Gastroesophageal sphincter (tissue), 4 donors: ENCODE measurements around the gene NCKAP5. TPM values are rescaled to one million over a fixed set of nuclear protein-coding genes. Genes with fewer than 3 reads are reported as not detected.

ENCODE experiments used
- ATAC-seq: fragments of 150-250 bp; one replicate; pipeline ENCODE4 v1.9.1; 2016; ENCODE audit warnings: mild to moderate bottlenecking, moderate library complexity
- H3K27ac ChIP-seq, 4 donors: fragments of 200-600 bp; sonication (generic) in 3 of 4; 1 replicate in 3 of 4; 2 replicates in 1 of 4; pipeline ENCODE4 v1.5.1; 2016 to 2019
- H3K27me3 ChIP-seq: fragments of 200-600 bp; sonication (generic); one replicate; pipeline ENCODE4 v1.5.1; 2019
- H3K36me3 ChIP-seq, 2 donors: fragments of 200-600 bp; sonication (generic); one replicate each; pipeline ENCODE4 v1.5.1; 2019; ENCODE audit warnings: control low read depth in 1 of 2
- H3K4me1 ChIP-seq, 3 donors: fragments of 200-600 bp; sonication (generic); 1 replicate in 2 of 3; 2 replicates in 1 of 3; pipeline ENCODE4 v1.5.1; 2016 to 2019; ENCODE audit warnings: control low read depth in 2 of 3
- H3K4me3 ChIP-seq, 2 donors: fragments of 200-600 bp; sonication (generic); one replicate each; pipeline ENCODE4 v1.5.1; 2019; ENCODE audit warnings: mild to moderate bottlenecking in 1 of 2, moderate library complexity in 1 of 2
- H3K9me3 ChIP-seq, 3 donors: fragments of 200-600 bp; sonication (generic); one replicate each; pipeline ENCODE4 v1.5.1; 2017 to 2019; ENCODE audit warnings: control low read depth in 2 of 3
- EP300 ChIP-seq: sonication (generic); formaldehyde crosslinking; IDR thresholded peaks from one replicate; pipeline ENCODE4 v1.6.1; 2017; ENCODE audit warnings: antibody characterized with exemption, mild to moderate bottlenecking
- POLR2A ChIP-seq, 2 donors: fragments of 450-650 bp; IDR thresholded peaks; one replicate each; pipeline ENCODE4 v1.6.1; 2017; ENCODE audit warnings: antibody characterized with exemption in 2 of 2, mild to moderate bottlenecking in 2 of 2, moderate library complexity in 1 of 2
- POLR2AphosphoS5 ChIP-seq: sonication (generic); formaldehyde crosslinking; IDR thresholded peaks from one replicate; pipeline ENCODE4 v1.6.1; 2017; ENCODE audit warnings: antibody characterized with exemption
- WGBS, 2 donors: methylation state at CpG; one replicate each; pipeline ENCODE4 v1.1.5; 2018; ENCODE audit warnings: low coverage in 1 of 2; 5-methylcytosine and 5-hydroxymethylcytosine counted together
- small RNA-seq, 4 donors: library from RNA; depleted of rRNA; stranded (forward); fragments of <200 nt; gene quantifications; one replicate each; pipeline ENCODE3, GENCODE V24; 2016
- total RNA-seq, 4 donors: library from RNA; depleted of rRNA; stranded (reverse); fragments of >200 nt; gene quantifications; one replicate each; pipeline ENCODE4 v1.1.0, GENCODE V29; 2016
- TF ChIP-seq, protein P1 (sequence below), 4 experiments: fragments of 200-600 bp in 2 of 4; fragments of 450-650 bp in 2 of 4; sonication (generic) in 1 of 4; IDR thresholded peaks; one replicate each; pipeline ENCODE4 v1.5.1; 2017 to 2019; ENCODE audit warnings: antibody characterized with exemption in 4 of 4, mild to moderate bottlenecking in 2 of 4, moderate library complexity in 2 of 4

The NCKAP5 gene
- total RNA-seq, 4 donors from 2014 or later = 0.16 to 0.57 (median 0.33) TPM

- no peak overlapping the region for H3K27ac ChIP-seq
- WGBS, 2 donors = 95 to 100% methylated on average over 2 of the region's 2 CpGs
- TF ChIP-seq, protein P1, sequence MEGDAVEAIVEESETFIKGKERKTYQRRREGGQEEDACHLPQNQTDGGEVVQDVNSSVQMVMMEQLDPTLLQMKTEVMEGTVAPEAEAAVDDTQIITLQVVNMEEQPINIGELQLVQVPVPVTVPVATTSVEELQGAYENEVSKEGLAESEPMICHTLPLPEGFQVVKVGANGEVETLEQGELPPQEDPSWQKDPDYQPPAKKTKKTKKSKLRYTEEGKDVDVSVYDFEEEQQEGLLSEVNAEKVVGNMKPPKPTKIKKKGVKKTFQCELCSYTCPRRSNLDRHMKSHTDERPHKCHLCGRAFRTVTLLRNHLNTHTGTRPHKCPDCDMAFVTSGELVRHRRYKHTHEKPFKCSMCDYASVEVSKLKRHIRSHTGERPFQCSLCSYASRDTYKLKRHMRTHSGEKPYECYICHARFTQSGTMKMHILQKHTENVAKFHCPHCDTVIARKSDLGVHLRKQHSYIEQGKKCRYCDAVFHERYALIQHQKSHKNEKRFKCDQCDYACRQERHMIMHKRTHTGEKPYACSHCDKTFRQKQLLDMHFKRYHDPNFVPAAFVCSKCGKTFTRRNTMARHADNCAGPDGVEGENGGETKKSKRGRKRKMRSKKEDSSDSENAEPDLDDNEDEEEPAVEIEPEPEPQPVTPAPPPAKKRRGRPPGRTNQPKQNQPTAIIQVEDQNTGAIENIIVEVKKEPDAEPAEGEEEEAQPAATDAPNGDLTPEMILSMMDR (IDR thresholded peaks at IDR 0.05) = no peak
- TF ChIP-seq POLR2AphosphoS5 (no peak), EP300 (no peak), POLR2A (IDR thresholded peaks at IDR 0.05) (no peak)
- no peaks in the 10 kb centered on the region for H3K36me3 ChIP-seq
- peaks cover 3 to 33% (median 5%) of the 10 kb centered on the region in 3 donors for H3K4me1 ChIP-seq
- H3K4me3 ChIP-seq = no peak overlapping the region
- no peaks in the 10 kb centered on the region for H3K27me3 ChIP-seq
- no peak for ATAC-seq
- H3K9me3 ChIP-seq = no peaks in the 10 kb centered on the region
These were observed 934.6 kb downstream of the NCKAP5 start for GRCh38 chr2:132633635-132634034.

- no peak for TF ChIP-seq POLR2A (IDR thresholded peaks at IDR 0.05)
- TF ChIP-seq POLR2AphosphoS5 = no peak
- TF ChIP-seq EP300 = no peak
- TF ChIP-seq, protein P1 (IDR thresholded peaks at IDR 0.05) = no peak
- H3K36me3 ChIP-seq = no peaks in the 10 kb centered on the region
- H3K4me3 ChIP-seq = no peak overlapping the region
- H3K4me1 ChIP-seq = peaks cover 3 to 32% (median 5%) of the 10 kb centered on the region in 3 donors
- no peaks in the 10 kb centered on the region for H3K9me3 ChIP-seq
- H3K27ac ChIP-seq = no peak overlapping the region
- no peak for ATAC-seq
- no peaks in the 10 kb centered on the region for H3K27me3 ChIP-seq
- WGBS, 2 donors = 15 to 35% methylated on average over 4 to 5 of the region's 6 CpGs
These were observed 936.1 kb downstream of the NCKAP5 start for GRCh38 chr2:132632000-132632649.

- no peaks in the 10 kb centered on the region for H3K9me3 ChIP-seq
- H3K27me3 ChIP-seq = no peaks in the 10 kb centered on the region
- no peaks in the 10 kb centered on the region for H3K36me3 ChIP-seq
- H3K4me1 ChIP-seq = peaks cover 3 to 15% (median 5%) of the 10 kb centered on the region in 3 donors
- H3K27ac ChIP-seq = no peak overlapping the region
- ATAC-seq = no peak
- TF ChIP-seq POLR2AphosphoS5 (no peak), EP300 (no peak), POLR2A (IDR thresholded peaks at IDR 0.05) (no peak)
- TF ChIP-seq, protein P1 (IDR thresholded peaks at IDR 0.05) = no peak
- H3K4me3 ChIP-seq = no peak overlapping the region
- 56 to 75% methylated on average over 1 to 2 of the region's 3 CpGs for WGBS, 2 donors
These were observed 940.7 kb downstream of the NCKAP5 start for GRCh38 chr2:132627536-132627935.

GRCh38 chr2:132623096-132623839, 945.0 kb downstream of the NCKAP5 start:
- no peak for TF ChIP-seq POLR2A (IDR thresholded peaks at IDR 0.05)
- no peak for TF ChIP-seq EP300
- TF ChIP-seq POLR2AphosphoS5 = no peak
- TF ChIP-seq, protein P1 (IDR thresholded peaks at IDR 0.05) = no peak
- Histone ChIP-seq H3K4me3 (no peak overlapping the region), H3K27ac (no peak overlapping the region), H3K9me3 (no peaks in the 10 kb centered on the region), H3K4me1 (no peaks in the 10 kb centered on the region), H3K27me3 (no peaks in the 10 kb centered on the region), H3K36me3 (no peaks in the 10 kb centered on the region)
- WGBS, 2 donors = 10 to 59% methylated on average over 3 to 6 of the region's 9 CpGs
- ATAC-seq = no peak

Small RNAs within 50 kb of the gene (small RNA-seq; reads per million reads assigned to genes)
- gene AC016909.1 (0 reads per million in 4 donors), gene RN7SKP154 (0 reads per million in 4 donors), gene RNU6-579P (0 reads per million in 4 donors)
